ENCODE results near the gene TRAPPC2L. TPM values are rescaled to one million over a fixed set of nuclear protein-coding genes. Genes with fewer than 3 reads are reported as not detected.

Gene TRAPPC2L
- total RNA-seq, 1 experiment from 2014 or later, result 101 TPM

GRCh38 chr16:88824256-88825077 is 32.5 kb upstream of the TRAPPC2L start:
- Histone ChIP-seq H3K4me3 (no peak overlapping the region), H3K9me3 (ENCODE audit: insufficient read depth, low read depth) (no peaks in the 10 kb centered on the region), H3K4me2 (no peak overlapping the region), H2AFZ (no peak overlapping the region), H3K79me2 (ENCODE audit: low read depth) (no peaks in the 10 kb centered on the region), H3K9me2 (ENCODE audit: insufficient read depth) (no peaks in the 10 kb centered on the region), H3K4me1 (replicated peaks; ENCODE audit: insufficient read depth) (no peaks in the 10 kb centered on the region), H4K20me1 (ENCODE audit: insufficient read depth) (no peaks in the 10 kb centered on the region), H3K27me3 (ENCODE audit: insufficient read depth, low read depth) (no peaks in the 10 kb centered on the region), H3K27ac (no peak overlapping the region), H3K36me3 (ENCODE audit: low read depth) (no peaks in the 10 kb centered on the region), H3F3A (ENCODE audit: insufficient read depth, low read depth) (no peaks in the 10 kb centered on the region)
- intact Hi-C loops (cut with micrococcal nuclease; ENCODE audit: unreplicated experiment), result no loop called here
- no peak for DNase-seq
- no peak for TF ChIP-seq EZH2 (IDR thresholded peaks at IDR 0.05; ENCODE audit: low read depth)
- POLR2A ChIA-PET (ENCODE audit: unreplicated experiment), result no interaction called here
- CTCF ChIA-PET, result no interaction called here
- BruUV-seq (replicated peaks), result no TSS peak

GRCh38 chr16:88825146-88825545 is 31.8 kb upstream of the TRAPPC2L start:
- Histone ChIP-seq H2AFZ (no peak overlapping the region), H3K4me2 (no peak overlapping the region), H3K36me3 (ENCODE audit: low read depth) (no peaks in the 10 kb centered on the region), H3K79me2 (ENCODE audit: low read depth) (no peaks in the 10 kb centered on the region), H3K4me3 (no peak overlapping the region), H3K27me3 (ENCODE audit: insufficient read depth, low read depth) (no peaks in the 10 kb centered on the region), H3K4me1 (replicated peaks; ENCODE audit: insufficient read depth) (no peaks in the 10 kb centered on the region), H3K9me2 (ENCODE audit: insufficient read depth) (no peaks in the 10 kb centered on the region), H3K9me3 (ENCODE audit: insufficient read depth, low read depth) (no peaks in the 10 kb centered on the region), H4K20me1 (ENCODE audit: insufficient read depth) (no peaks in the 10 kb centered on the region), H3K27ac (no peak overlapping the region), H3F3A (ENCODE audit: insufficient read depth, low read depth) (no peaks in the 10 kb centered on the region)
- ChIA-PET CTCF (no interaction called here), POLR2A (ENCODE audit: unreplicated experiment) (no interaction called here)
- no TSS peak for BruUV-seq (replicated peaks)
- TF ChIP-seq, protein P1, sequence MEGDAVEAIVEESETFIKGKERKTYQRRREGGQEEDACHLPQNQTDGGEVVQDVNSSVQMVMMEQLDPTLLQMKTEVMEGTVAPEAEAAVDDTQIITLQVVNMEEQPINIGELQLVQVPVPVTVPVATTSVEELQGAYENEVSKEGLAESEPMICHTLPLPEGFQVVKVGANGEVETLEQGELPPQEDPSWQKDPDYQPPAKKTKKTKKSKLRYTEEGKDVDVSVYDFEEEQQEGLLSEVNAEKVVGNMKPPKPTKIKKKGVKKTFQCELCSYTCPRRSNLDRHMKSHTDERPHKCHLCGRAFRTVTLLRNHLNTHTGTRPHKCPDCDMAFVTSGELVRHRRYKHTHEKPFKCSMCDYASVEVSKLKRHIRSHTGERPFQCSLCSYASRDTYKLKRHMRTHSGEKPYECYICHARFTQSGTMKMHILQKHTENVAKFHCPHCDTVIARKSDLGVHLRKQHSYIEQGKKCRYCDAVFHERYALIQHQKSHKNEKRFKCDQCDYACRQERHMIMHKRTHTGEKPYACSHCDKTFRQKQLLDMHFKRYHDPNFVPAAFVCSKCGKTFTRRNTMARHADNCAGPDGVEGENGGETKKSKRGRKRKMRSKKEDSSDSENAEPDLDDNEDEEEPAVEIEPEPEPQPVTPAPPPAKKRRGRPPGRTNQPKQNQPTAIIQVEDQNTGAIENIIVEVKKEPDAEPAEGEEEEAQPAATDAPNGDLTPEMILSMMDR (conservative IDR thresholded peaks at IDR 0.05), result no peak
- no peak for TF ChIP-seq EZH2 (IDR thresholded peaks at IDR 0.05; ENCODE audit: low read depth)
- intact Hi-C loops (cut with micrococcal nuclease; ENCODE audit: unreplicated experiment), result no loop called here
- DNase-seq, result no peak

- Histone ChIP-seq H3K79me2 (ENCODE audit: low read depth) (no peaks in the 10 kb centered on the region), H3K27me3 (ENCODE audit: insufficient read depth, low read depth) (no peaks in the 10 kb centered on the region), H4K20me1 (ENCODE audit: insufficient read depth) (no peaks in the 10 kb centered on the region), H3K36me3 (ENCODE audit: low read depth) (no peaks in the 10 kb centered on the region), H3K4me3 (no peak overlapping the region), H3K9me3 (ENCODE audit: insufficient read depth, low read depth) (no peaks in the 10 kb centered on the region), H3K9me2 (ENCODE audit: insufficient read depth) (no peaks in the 10 kb centered on the region), H3K4me1 (replicated peaks; ENCODE audit: insufficient read depth) (no peaks in the 10 kb centered on the region), H3K27ac (no peak overlapping the region), H3K4me2 (no peak overlapping the region), H3F3A (ENCODE audit: insufficient read depth, low read depth) (no peaks in the 10 kb centered on the region), H2AFZ (no peak overlapping the region)
- TF ChIP-seq, protein P1 (conservative IDR thresholded peaks at IDR 0.05), result no peak
- no peak for TF ChIP-seq EZH2 (IDR thresholded peaks at IDR 0.05; ENCODE audit: low read depth)
- POLR2A ChIA-PET (ENCODE audit: unreplicated experiment), result no interaction called here
- no peak for DNase-seq
- CTCF ChIA-PET, result no interaction called here
- intact Hi-C loops (cut with micrococcal nuclease; ENCODE audit: unreplicated experiment), result no loop called here
- BruUV-seq (replicated peaks), result no TSS peak
These were observed 30.7 kb upstream of the TRAPPC2L start for GRCh38 chr16:88826070-88826840.
